UCSD-AML1 (cell line): ENCODE measurements around the gene KCNMA1.

ENCODE experiments used
- DNase-seq: peaks from one replicate; lab custom pipeline; 2025; ENCODE audit not compliant: unreplicated experiment; lab: John Stamatoyannopoulos, UW

KCNMA1 gene

GRCh38 chr10:77458986-77459590 is 178.5 kb downstream of the KCNMA1 start:
- DNase-seq = no peak

GRCh38 chr10:77457721-77458120 is 179.9 kb downstream of the KCNMA1 start:
- DNase-seq = no peak

- no peak for DNase-seq
Measured at GRCh38 chr10:77457266-77457665, 180.3 kb downstream of the KCNMA1 start.

GRCh38 chr10:77456414-77456813 is 181.2 kb downstream of the KCNMA1 start:
- no peak for DNase-seq

GRCh38 chr10:77455561-77455960 is 182.0 kb downstream of the KCNMA1 start:
- no peak for DNase-seq

- DNase-seq = no peak
Measured at GRCh38 chr10:77452952-77453564, 184.6 kb downstream of the KCNMA1 start.

- no peak for DNase-seq
Measured at GRCh38 chr10:77451886-77452285, 185.7 kb downstream of the KCNMA1 start.

GRCh38 chr10:77448226-77448625 is 189.4 kb downstream of the KCNMA1 start:
- no peak for DNase-seq

- DNase-seq = no peak
Measured at GRCh38 chr10:77446700-77447099, 190.9 kb downstream of the KCNMA1 start.

GRCh38 chr10:77445547-77445946 is 192.1 kb downstream of the KCNMA1 start:
- no peak for DNase-seq

GRCh38 chr10:77444041-77444440 is 193.6 kb downstream of the KCNMA1 start:
- DNase-seq = no peak

GRCh38 chr10:77442699-77443189 is 194.9 kb downstream of the KCNMA1 start:
- no peak for DNase-seq

- DNase-seq = no peak
Measured at GRCh38 chr10:77441353-77442166, 196.0 kb downstream of the KCNMA1 start.

GRCh38 chr10:77436257-77436975 is 201.2 kb downstream of the KCNMA1 start:
- no peak for DNase-seq

- DNase-seq = no peak
Measured at GRCh38 chr10:77433546-77433945, 204.1 kb downstream of the KCNMA1 start.

GRCh38 chr10:77431980-77432797 is 205.4 kb downstream of the KCNMA1 start:
- DNase-seq = no peak

- DNase-seq = no peak
Measured at GRCh38 chr10:77431209-77431611, 206.4 kb downstream of the KCNMA1 start.

GRCh38 chr10:77430530-77430929 is 207.1 kb downstream of the KCNMA1 start:
- no peak for DNase-seq

- DNase-seq = peak; percentile 14
Measured at GRCh38 chr10:77428691-77429395, 208.8 kb downstream of the KCNMA1 start.

- no peak for DNase-seq
Measured at GRCh38 chr10:77424257-77424656, 213.4 kb downstream of the KCNMA1 start.
